ENCODE data around the gene IFNGR1. TPM values are rescaled to one million over a fixed set of nuclear protein-coding genes. Genes with fewer than 3 reads are reported as not detected.

The IFNGR1 gene
- total RNA-seq, 4 donors from 2014 or later: 54.7 to 97.4 (median 61.1) TPM

DNA sequence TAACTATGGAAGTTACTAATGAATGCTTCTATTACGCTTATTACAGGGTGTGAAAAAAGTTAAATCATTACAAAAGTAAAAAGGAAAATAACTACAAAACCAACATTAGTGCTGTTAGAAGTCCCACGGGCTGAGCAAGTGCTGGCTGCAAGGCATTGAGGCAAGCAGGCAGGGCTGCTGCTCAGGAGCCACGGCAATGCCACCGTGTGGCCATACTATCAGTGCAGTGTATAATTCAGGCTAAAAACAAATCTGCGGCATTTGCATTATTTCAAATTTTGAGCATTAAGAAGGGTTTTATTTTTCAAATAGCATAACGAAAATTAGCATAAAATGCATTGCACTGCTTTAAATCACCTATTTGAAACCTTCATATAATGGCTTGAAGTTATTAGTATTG, 17.1 kb downstream of the IFNGR1 start:
- in situ Hi-C loops (cut with MboI; ENCODE audit: low sequenced_read_pairs in 4 of 4): loop anchor here in 3 of 4 donors (25.0 kb wide), 1 partner anchor 915 kb away; the partner anchor contains the start of gene BCLAF1 (in 3 of the 3)
- H3K36me3 ChIP-seq: peaks cover 2 to 85% of the 10 kb centered on the region in 2 donors
- no peak overlapping the region for H3K4me3 ChIP-seq
- no peak overlapping the region for H3K27ac ChIP-seq
- no peak for DNase-seq
- TF ChIP-seq, protein P1, sequence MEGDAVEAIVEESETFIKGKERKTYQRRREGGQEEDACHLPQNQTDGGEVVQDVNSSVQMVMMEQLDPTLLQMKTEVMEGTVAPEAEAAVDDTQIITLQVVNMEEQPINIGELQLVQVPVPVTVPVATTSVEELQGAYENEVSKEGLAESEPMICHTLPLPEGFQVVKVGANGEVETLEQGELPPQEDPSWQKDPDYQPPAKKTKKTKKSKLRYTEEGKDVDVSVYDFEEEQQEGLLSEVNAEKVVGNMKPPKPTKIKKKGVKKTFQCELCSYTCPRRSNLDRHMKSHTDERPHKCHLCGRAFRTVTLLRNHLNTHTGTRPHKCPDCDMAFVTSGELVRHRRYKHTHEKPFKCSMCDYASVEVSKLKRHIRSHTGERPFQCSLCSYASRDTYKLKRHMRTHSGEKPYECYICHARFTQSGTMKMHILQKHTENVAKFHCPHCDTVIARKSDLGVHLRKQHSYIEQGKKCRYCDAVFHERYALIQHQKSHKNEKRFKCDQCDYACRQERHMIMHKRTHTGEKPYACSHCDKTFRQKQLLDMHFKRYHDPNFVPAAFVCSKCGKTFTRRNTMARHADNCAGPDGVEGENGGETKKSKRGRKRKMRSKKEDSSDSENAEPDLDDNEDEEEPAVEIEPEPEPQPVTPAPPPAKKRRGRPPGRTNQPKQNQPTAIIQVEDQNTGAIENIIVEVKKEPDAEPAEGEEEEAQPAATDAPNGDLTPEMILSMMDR (IDR thresholded peaks at IDR 0.05 in 4 of 5, conservative IDR thresholded peaks at IDR 0.05 in 1 of 5): peak in 1 of 5 experiments; percentile 24
- no peak for TF ChIP-seq POLR2A (IDR thresholded peaks at IDR 0.05)
- H3K9me3 ChIP-seq: no peaks in the 10 kb centered on the region
- intact Hi-C loops (cut with DNase I; ENCODE audit: low total_unique reads): no loop called here
- H3K27me3 ChIP-seq: no peaks in the 10 kb centered on the region
- peaks cover 4% of the 10 kb centered on the region in 2 donors for H3K4me1 ChIP-seq
- ATAC-seq: no peak

DNA sequence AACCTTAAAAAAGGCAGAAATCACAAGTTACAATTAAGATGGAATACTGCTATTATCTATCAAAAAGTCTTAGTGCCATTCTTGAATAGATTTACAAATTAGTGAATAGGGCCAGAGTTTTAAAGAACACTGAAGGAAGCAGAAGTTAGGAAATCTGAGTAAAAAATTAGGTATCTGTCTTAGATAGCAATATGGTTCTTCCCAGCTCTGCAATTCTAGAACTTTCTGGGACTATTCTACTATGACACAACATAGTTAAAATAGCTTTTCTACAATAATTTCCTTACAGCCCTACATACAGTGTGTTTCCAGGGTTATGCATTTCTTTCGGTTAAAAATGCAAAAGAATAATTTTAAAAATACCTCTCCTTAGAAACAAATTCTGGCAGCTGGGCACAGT, 18.2 kb downstream of the IFNGR1 start:
- DNase-seq (no peak), ATAC-seq (no peak)
- intact Hi-C loops (cut with DNase I; ENCODE audit: low total_unique reads) (no loop called here), in situ Hi-C loops (cut with MboI; ENCODE audit: low sequenced_read_pairs in 4 of 4) (loop anchor here in 3 of 4 donors (25.0 kb wide), 1 partner anchor 914 kb away; the partner anchor contains the start of gene BCLAF1 (in 3 of the 3))
- no peak for TF ChIP-seq POLR2A (IDR thresholded peaks at IDR 0.05)
- TF ChIP-seq, protein P1 (IDR thresholded peaks at IDR 0.05 in 4 of 5, conservative IDR thresholded peaks at IDR 0.05 in 1 of 5): no peak
- Histone ChIP-seq H3K36me3 (peaks cover 0 to 80% of the 10 kb centered on the region in 2 donors), H3K9me3 (no peaks in the 10 kb centered on the region), H3K4me1 (no peaks in the 10 kb centered on the region), H3K4me3 (no peak overlapping the region), H3K27me3 (no peaks in the 10 kb centered on the region), H3K27ac (no peak overlapping the region)

DNA sequence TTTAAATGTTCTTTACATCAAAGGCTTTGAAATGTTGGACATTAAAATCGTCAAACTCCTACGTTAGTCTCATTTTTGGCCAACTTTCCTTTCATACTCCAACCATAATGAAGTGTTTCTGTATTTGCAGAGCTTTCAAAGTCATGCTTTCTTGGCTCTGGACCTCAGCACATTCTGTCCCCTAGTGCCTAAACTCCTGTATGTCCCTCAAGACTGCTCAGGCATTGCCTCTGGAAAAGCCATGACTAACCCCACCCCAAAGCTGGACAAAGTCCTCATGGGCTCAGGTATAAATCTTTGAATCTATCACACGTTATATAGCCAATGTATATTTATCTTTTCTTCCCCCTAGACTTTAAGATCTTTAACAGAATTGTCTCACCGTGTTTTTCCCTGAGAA, 18.9 kb downstream of the IFNGR1 start:
- intact Hi-C loops (cut with DNase I; ENCODE audit: low total_unique reads): no loop called here
- no peaks in the 10 kb centered on the region for H3K4me1 ChIP-seq
- no peak for DNase-seq
- H3K27me3 ChIP-seq: no peaks in the 10 kb centered on the region
- no peaks in the 10 kb centered on the region for H3K9me3 ChIP-seq
- no peak for TF ChIP-seq POLR2A (IDR thresholded peaks at IDR 0.05)
- peaks cover 0 to 73% of the 10 kb centered on the region in 2 donors for H3K36me3 ChIP-seq
- no peak overlapping the region for H3K27ac ChIP-seq
- ATAC-seq: no peak
- in situ Hi-C loops (cut with MboI; ENCODE audit: low sequenced_read_pairs in 4 of 4): loop anchor here in 3 of 4 donors (25.0 kb wide), 1 partner anchor 913 kb away; the partner anchor contains the start of gene BCLAF1 (in 3 of the 3)
- no peak overlapping the region for H3K4me3 ChIP-seq

DNA sequence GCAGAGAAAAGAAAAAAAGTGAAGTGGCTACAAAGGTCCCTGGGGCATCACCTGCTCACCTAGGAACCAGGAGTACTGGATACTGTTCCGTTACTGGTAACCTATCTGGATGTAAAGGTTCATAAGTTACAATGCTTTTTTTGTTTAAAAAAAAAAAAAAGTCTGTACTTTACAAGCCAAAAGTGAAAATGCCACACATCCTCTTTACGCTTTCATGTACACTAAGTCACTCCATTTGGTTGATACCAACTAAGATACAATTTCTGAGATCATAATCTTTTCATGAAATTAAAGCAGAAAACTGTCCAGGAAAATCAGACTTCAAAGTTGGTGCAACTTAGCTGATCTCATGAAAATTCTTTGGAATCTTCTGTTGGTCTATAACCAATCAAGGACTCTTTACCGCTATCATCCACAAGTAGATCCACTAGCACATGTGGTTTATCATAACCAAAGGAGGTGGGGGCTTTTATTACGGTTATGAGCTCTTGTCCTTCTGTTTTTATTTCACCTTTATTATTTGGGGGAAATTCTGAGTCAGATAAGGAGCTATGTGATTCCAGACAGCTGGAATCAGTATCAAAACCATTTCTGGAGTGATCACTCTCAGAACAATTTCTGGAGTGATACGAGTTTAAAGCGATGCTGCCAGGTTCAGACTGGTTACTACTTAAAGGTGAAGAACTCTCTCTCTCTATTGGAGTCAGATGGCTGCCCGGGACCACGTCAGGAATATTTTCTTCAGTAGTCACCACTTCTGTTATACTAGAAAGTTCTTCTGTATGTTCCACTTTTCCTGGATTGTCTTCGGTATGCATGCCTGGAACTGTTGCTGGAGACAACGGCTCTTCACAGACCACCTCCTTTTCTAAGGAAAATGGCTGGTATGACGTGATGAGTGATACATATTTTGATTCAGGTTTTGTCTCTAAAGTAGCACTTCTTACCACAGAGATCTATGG, 21.2 kb downstream of the IFNGR1 start:
- H3K27me3 ChIP-seq: no peaks in the 10 kb centered on the region
- H3K9me3 ChIP-seq: no peaks in the 10 kb centered on the region
- intact Hi-C loops (cut with DNase I; ENCODE audit: low total_unique reads) (no loop called here), in situ Hi-C loops (cut with MboI; ENCODE audit: low sequenced_read_pairs in 4 of 4) (no loop called here)
- H3K4me1 ChIP-seq: no peaks in the 10 kb centered on the region
- ATAC-seq (no peak), DNase-seq (no peak)
- H3K4me3 ChIP-seq: no peak overlapping the region
- H3K36me3 ChIP-seq: peaks cover 0 to 57% of the 10 kb centered on the region in 2 donors
- TF ChIP-seq POLR2A (IDR thresholded peaks at IDR 0.05): no peak
- TF ChIP-seq, protein P1 (IDR thresholded peaks at IDR 0.05 in 4 of 5, conservative IDR thresholded peaks at IDR 0.05 in 1 of 5): no peak
- no peak overlapping the region for H3K27ac ChIP-seq

Measured in gastrocnemius medialis (tissue), 4 donors.